KG1 (cell line): Measurements from ENCODE around the gene MARS2.
"Not testable (repeated sequence)": the region's sequence is repeated elsewhere in the genome, so short reads cannot be mapped to it uniquely, and the experiment has no call there.

ENCODE experiments used
- DNase-seq: peaks from one replicate; lab custom pipeline; 2025; lab: John Stamatoyannopoulos, UW

MARS2 gene

GRCh38 chr2:197705121-197705911 is at the start of gene MARS2:
Gene MARS2 (plus strand): TSS chr2:197705369. CDS start chr2:197705406, 37 bp downstream.
- DNase-seq: peak; percentile 87

GRCh38 chr2:197657562-197657961 is 47.6 kb upstream of the MARS2 start:
- DNase-seq: no peak

DNA sequence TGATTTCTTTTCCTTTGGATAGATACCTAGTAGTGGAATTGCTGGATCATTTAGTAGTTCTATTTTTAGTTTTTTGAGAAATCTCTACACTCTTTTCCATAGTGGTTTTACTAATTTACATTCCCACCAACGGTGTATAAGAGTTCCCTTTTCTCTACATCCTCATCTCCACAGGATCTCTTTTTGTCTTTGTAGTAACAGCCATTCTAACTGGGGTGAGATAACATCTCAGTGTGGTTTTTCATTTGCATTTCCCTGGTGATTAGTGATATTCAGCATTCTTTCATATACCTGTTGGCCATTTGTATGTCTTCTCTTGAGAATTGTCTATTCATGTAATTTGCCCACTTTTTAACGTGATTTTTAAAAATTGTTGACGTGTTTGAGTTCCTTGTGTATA is 43.5 kb upstream of the MARS2 start:
- no peak for DNase-seq

GRCh38 chr2:197666277-197666676 is 38.9 kb upstream of the MARS2 start:
- DNase-seq: no peak

GRCh38 chr2:197668296-197668695 is 36.9 kb upstream of the MARS2 start:
- DNase-seq: no peak

DNA sequence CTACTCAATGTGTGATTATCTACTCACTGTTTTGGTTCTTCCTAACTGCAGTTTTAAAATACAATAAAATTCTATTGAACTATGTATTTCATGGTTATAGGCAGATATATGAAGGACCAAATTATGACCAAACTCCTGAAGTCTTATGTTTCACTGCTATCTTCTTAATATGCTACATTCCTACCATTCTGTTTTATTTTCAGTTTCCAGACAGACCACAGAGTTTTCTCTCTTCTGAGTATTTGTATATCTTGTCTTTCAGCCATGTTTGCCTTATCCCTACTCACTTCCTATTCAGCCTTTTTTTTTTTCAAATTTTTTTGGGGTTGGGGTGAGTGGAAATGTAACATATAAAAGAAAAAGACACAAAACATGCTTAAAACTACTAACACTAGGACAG is 36.1 kb upstream of the MARS2 start:
- DNase-seq: no peak

DNA sequence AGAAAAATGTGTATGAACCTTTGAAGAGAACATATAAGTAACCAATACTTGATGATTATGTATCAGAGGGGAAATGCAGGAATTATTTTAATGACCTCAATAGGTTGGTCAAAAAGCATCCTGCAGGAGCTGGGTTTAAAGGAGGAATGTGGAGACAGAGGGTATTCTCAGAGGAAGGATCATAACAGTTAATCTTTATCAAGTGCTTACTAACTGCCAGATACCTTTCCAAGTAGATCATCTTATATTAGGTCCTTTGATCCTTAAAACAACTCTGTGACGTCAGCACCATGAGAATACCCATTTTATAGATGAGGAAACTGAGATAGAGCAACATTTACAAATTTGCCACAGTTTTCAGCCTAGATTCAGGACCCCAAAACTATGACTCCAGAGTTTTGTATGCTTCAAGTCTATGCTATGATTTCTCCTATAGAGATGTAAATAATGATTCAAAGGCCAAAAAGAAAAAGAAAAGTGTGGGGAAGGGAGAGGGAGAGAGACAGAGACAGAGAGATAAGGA is 32.7 kb upstream of the MARS2 start:
- DNase-seq: no peak

GRCh38 chr2:197673106-197673505 is 32.1 kb upstream of the MARS2 start:
- DNase-seq: no peak

DNA sequence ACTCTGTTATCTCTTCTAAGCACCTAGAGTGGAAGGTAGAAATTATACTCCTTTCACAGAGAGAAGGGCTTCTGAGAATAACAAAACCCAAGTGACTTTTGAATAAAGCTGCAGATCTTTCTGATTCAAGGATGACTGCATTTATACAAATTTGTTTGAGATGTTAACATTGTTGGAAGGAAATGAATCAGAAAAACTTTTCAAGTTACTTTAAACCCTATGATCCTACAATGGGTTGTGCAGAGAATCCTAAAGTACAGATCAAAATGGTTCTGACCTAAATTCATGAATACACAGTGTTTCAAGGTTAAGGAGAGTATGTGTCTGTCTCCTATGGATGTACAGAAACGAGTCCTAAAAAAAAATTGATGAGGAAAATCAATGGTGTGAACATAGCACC is 31.6 kb upstream of the MARS2 start:
- DNase-seq: no peak

GRCh38 chr2:197674060-197674459 is 31.1 kb upstream of the MARS2 start:
- DNase-seq: no peak

- DNase-seq: no peak
Observed at GRCh38 chr2:197674591-197674990, 30.6 kb upstream of the MARS2 start.

DNA sequence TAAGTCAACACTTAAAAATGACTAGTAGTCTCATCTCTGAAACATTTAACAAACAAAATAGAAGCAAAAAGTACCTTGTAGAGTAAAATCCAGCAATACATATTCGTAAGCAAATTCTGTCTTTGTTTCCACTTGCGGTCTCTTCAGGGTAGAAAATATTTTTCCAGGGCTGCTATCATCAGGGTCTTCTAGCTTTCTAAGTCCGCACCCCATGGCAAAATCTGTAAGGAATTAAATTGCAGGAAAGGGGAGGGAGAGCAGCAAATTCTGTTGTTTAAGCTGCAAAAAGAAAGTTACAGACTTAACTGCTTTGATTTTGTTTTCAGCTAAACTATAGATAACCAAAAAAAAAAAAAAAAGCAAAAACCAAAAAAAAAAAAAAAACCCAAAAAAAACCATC is 29.9 kb upstream of the MARS2 start, which contains the start of gene RFTN2:
Gene RFTN2 (minus strand): TSS at position 342 of the 400 bp plus-strand sequence. CDS start 129 bp downstream, at position 213.
- no peak for DNase-seq

DNA sequence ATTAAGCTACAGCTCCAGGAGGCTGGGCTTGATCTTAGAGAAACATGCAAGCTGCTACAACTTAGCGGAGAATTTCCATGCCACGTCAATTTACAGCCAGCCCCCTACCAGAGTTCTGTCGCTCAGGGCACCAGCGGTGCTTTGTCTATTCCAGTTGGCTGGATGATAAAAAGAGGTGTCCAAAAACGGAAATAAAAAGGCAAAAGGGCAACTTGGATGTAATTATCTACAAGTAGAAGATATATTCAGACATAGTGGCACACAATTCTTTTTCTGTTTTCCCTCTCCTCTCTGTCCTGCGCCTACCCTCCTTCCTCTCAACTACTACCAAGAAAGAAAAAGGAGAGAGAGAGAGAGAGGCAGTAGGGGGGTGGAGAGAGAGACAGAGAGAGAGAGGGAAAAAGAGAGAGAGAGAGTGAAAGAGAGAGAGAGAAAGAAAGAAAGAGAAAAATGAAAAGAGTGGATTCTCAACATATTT is 29.4 kb upstream of the MARS2 start:
- DNase-seq: no peak

DNA sequence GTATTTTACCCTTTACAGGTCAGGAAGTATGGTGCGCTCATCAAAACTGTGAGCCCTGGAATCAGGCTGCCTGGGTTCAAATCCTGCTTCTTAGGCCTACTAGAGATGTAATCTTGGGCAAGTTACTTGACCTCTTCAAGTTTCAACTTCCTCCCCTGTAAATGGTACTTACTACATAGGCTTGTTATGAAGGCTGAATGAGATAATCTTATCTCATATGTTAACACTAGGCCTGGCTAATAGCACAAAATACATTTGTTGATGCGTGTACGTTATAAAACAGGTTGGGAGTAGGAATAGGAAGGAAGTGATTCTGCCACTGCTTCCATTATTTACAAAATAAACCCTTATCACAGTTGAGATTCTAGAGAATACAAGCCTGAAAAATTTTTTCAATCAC is 28.1 kb upstream of the MARS2 start:
- DNase-seq: no peak

DNA sequence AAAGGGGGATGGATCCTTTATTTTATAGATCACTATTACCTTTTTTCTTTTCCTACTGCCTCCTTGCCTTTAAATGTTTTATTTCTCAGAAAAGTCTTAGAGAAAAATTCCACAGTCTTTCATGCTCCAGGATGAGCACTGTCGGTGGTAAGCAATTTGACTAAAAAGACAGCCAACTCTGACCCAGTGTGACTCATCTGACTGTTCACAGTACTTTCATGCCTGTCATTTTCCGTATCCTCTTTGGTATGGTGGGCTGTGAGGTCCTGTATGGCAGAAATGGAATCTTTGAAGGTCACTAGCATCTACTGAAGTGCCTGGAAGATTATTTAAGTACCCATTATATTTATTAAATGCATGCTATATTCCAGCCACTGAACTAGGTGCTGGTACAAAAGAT is 27.7 kb upstream of the MARS2 start:
- no peak for DNase-seq

- not testable (repeated sequence) for DNase-seq
Observed at GRCh38 chr2:197695206-197695605, 10.0 kb upstream of the MARS2 start.

DNA sequence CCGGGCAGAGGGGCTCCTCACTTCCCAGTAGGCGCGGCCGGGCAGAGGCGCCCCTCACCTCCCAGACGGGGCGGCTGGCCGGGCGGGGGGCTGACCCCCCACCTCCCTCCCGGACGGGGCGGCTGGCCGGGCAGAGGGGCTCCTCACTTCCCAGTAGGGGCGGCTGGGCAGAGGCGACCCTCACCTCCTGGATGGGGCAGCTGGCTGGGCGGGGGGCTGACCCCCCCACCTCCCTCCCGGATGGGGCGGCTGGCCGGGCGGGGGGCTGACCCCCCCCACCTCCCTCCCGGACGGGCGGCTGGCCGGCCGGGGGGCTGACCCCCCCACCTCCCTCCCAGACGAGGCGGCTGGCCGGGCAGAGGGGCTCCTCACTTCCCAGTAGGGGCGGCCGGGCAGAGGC is 9.2 kb upstream of the MARS2 start:
- not testable (repeated sequence) for DNase-seq

- DNase-seq: not testable (repeated sequence)
Observed at GRCh38 chr2:197696571-197696970, 8.6 kb upstream of the MARS2 start.

- not testable (repeated sequence) for DNase-seq
Observed at GRCh38 chr2:197699724-197700123, 5.4 kb upstream of the MARS2 start.

GRCh38 chr2:197700960-197701359 is 4.2 kb upstream of the MARS2 start:
- no peak for DNase-seq

GRCh38 chr2:197704434-197705120 is 592 bp upstream of the MARS2 start:
- DNase-seq: peak; percentile 80

DNA sequence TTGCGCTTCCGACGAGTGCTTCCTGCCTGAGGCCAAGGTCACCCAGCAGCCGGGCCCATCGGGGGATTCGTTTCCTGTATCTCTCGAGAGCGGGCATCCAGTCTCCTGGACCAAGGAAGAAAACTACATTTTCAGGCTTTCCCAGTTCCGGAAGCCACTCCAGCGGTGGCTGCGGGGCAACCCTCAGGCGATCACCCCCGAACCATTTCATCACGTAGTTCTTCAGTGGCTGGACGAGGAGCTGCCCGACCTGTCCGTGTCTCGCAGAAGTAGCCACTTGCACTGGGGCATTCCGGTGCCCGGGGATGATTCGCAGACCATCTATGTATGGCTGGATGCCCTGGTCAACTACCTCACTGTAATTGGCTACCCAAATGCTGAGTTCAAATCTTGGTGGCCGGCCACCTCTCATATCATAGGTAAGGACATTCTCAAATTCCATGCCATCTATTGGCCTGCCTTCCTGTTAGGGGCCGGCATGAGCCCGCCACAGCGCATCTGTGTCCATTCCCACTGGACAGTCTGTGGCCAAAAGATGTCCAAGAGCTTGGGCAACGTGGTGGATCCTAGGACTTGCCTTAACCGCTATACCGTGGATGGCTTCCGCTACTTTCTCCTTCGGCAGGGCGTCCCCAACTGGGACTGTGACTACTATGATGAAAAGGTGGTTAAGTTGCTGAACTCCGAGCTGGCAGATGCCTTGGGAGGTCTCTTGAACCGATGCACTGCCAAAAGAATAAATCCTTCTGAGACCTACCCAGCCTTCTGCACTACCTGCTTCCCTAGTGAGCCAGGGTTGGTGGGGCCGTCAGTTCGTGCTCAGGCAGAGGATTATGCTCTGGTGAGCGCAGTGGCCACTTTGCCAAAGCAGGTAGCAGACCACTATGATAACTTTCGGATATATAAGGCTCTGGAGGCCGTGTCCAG is 1.0 kb downstream of the MARS2 start:
- DNase-seq: no peak
